DMS114 treated with DMSO at 0.1 percent for 48 hours (cell line): ENCODE results near the gene TGFBI.

Source experiments
- DNase-seq: peaks from one replicate; lab custom pipeline; 2025; ENCODE audit not compliant: unreplicated experiment; lab: John Stamatoyannopoulos, UW

Gene TGFBI

GRCh38 chr5:136086783-136087566 lies 58.2 kb downstream of the TGFBI start:
- DNase-seq, result no peak

DNA sequence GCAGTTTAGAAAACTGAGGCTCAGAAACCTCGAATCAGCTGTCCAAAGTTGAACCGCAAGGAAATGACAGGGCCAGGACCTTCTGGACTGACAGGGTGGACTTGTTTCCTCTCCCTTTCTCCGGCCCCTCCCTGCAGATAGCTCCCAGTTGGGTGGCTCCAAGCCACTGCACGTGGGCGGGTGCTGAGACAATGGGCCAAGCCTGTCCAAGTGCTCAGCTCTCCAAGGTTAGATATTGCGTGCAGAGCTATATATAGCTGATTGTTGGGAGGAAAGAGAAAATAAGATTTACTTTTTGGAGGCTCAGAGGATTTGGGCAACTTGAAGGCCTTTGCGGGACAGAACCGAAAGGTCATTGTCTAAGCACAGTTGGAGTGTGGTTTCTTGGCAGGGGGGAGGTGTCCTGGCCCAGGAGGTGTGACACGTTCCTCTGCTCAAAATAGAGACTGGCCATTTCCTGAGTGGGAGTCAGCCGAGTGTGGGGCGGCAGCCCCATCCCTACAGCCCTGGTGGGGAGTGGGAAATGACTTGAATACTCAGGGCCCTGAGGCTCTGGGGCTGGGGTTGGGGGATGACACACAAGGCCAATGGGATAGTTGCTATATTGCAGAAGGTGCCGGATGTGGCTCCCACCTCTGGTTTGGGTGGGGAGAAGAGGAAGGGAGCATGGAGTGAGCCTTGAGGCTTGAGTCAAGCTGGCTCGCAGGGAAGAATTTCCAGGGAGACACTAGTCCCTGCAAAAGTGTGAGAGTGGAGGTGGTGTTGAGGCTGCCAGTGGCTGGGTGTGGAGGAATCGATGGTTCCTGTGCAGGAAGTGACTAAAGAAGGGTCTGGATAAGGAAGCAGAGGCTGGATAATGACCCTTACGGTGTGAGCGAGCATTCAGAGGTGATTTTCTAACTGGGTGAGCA lies 59.4 kb downstream of the TGFBI start:
- no peak for DNase-seq

DNA sequence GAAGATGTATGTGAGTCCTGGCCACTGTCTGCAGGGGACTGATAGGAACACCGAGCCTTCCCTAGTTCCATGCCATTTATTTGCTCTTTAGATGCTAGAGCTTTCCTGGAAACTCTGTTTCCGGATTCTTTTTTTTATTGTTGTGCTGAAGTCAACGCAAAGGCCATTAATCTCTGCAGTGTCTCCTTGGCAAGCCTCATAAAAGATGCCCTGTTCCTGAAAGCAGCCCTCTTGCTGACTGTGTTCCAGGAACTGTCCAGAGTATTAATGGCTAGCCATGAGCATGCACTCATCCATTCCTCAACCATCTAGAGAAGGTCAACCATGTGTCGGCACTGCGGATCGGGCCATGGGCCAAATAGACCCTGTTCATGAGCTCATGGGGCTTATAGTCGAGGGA lies 61.0 kb downstream of the TGFBI start:
- DNase-seq, result no peak

- DNase-seq, result no peak
Observed at GRCh38 chr5:136090319-136090718, 61.5 kb downstream of the TGFBI start.

- no peak for DNase-seq
Observed at GRCh38 chr5:136094189-136094912, 65.6 kb downstream of the TGFBI start.

GRCh38 chr5:136094913-136095641 lies 66.3 kb downstream of the TGFBI start:
- DNase-seq, result no peak

GRCh38 chr5:136098176-136098575 lies 69.4 kb downstream of the TGFBI start:
- DNase-seq, result no peak

- no peak for DNase-seq
Observed at GRCh38 chr5:136099870-136100269, 71.1 kb downstream of the TGFBI start.

DNA sequence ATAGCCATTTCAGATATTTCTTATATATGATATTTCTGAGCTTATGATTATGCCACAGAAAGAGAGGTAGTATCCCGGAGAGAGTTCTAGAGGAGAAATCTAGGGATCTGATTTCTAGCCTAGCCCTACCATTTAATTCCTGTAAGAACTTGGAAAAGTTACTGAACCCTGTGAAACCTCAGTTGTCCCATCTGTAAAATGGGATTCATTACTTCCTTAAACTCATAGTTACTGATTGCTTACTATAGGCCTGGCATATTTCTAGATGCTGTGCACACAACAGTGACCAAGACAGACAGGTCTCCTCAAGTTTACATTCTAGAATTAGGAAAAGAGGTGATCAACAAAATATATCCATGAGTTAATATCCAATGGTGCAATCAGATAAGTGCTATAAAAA lies 73.1 kb downstream of the TGFBI start:
- no peak for DNase-seq

DNA sequence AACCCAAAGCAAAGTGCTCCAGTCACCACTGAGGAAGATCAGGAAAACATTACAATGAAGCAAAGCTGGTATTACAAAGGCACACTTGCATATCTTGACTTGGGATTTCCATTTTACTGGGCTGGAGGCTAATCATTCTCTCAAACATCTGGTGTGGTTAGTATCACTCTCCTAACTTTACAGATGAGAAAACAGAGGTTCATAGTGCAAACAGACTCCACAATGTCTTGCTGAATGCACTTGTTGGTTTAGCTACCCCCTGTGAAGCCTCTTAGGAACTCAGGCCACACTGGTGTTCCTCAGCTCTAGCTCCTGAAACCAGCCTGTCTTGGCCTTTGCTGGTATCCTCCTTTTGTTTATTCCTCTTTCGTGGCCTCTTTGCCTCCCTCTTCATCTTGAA lies 74.3 kb downstream of the TGFBI start:
- no peak for DNase-seq

DNA sequence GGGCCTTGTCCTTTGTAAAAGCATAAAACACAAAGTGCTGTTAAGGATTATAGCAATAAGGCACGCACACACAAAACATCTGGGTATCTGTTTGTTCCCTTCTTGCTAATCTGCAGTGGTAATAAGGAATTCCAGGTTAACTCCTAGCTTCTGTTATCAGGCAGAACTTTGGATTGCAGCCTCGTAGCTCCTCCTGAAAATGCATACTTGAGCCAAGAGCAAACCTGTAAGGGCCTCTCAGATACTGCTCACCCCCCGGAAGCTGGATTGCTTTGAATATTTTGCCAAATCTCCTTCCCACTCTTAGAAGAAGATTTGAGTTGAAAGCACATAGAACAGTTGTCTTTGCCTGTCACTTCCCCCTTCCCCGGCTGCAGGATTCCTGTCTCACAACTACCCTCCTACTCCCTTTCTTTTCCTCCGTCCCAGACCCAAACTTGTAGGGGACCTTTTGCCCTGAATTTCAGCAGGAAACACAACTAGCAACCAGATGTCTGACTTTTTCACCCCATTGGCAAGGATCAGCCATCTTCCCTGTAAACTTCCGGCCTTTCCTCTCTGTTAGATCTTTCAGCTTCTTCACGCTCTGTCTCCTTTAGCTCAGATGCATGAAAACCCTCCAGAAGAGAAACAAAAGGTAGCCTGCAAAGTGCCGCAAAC lies 75.6 kb downstream of the TGFBI start:
- DNase-seq, result no peak

- DNase-seq, result no peak
Observed at GRCh38 chr5:136106351-136107031, 77.7 kb downstream of the TGFBI start.

DNA sequence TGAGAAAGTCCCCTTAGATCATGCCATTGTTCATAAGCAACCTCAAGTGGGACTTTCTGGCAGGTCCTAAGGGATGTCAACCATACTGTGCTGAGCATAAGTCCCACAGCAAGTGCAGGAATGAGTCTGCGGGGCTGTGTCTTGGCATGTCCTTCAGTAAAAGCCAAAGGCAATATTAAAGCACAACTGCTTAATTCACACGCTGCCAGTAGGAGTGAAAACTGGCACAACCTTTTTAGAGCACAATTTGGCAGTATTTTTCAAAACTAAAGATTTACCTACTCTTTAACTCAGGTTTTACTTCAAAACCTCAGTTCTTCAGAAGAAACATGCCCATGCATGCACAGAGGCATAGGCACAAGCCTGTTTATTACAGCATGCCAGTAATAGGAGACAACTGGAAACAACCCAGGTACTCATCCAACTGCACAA lies 79.4 kb downstream of the TGFBI start:
- no peak for DNase-seq

- DNase-seq, result no peak
Observed at GRCh38 chr5:136108766-136109165, 80.0 kb downstream of the TGFBI start.

DNA sequence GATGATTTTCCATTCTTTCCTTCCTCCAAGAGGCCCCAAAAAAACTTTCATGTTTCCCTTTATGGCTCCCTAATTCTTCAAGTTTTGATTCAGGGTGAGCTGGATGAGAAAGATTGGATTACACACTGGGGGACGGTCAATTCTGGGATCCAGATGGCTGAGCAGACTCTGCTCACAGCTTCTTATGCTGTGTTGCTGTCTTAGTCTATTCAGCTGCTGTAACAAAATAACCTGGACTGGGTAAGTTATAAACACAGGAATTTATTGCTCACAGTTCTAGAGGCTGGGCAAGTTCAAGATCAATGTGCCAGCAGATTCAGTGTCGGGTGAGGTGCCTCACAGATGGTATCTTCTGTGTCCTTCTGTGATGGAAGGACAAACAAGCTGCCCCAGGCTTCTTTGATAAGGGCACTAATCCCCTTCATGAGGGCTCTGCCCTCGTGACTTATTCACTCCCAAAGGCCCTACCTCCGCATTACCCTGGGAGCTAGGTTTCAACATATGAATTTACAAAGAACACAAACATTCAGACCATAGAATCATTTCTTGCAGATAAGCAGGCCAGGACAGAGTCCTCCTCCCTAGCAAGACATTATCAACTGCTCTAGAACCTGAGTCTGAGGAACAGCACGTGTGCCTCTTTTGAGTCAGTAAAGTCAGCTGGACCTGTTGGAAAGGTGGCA lies 80.8 kb downstream of the TGFBI start:
- no peak for DNase-seq
